Sigmoid colon (tissue), 7 donors: ENCODE measurements around the gene SPZ1. TPM values are rescaled to one million over a fixed set of nuclear protein-coding genes. Genes with fewer than 3 reads are reported as not detected.

Experiments
- DNase-seq: peaks from one replicate; pipeline ENCODE4 v3.0.0-alpha.2; 2019
- H3K27ac ChIP-seq, 4 donors: fragments of 200-600 bp; sonication (generic); one replicate each; pipeline ENCODE4 v1.5.1; 2016 to 2019; ENCODE audit warnings: mild to moderate bottlenecking in 1 of 4
- H3K27me3 ChIP-seq, 3 donors: fragments of 200-600 bp; sonication (generic); one replicate each; pipeline ENCODE4 v1.5.1; 2019; ENCODE audit warnings: mild to moderate bottlenecking in 1 of 3
- H3K36me3 ChIP-seq, 4 donors: fragments of 200-600 bp; sonication (generic); one replicate each; pipeline ENCODE4 v1.5.1; 2016 to 2019
- H3K4me1 ChIP-seq, 4 donors: fragments of 200-600 bp; sonication (generic); one replicate each; pipeline ENCODE4 v1.5.1; 2017 to 2019
- H3K4me3 ChIP-seq, 4 donors: fragments of 200-600 bp; sonication (generic); one replicate each; pipeline ENCODE4 v1.5.1; 2017 to 2019; ENCODE audit warnings: mild to moderate bottlenecking in 2 of 4, moderate library complexity in 1 of 4
- H3K9me3 ChIP-seq, 4 donors: fragments of 200-600 bp in 3 of 4; sonication (generic) in 3 of 4; one replicate each; pipeline versions ENCODE4 v1.5.1 to v1.6.1; 2013 to 2019
- EP300 ChIP-seq, 4 donors: sonication (generic); formaldehyde crosslinking; IDR thresholded peaks; one replicate each; pipeline ENCODE4 v1.6.1; 2017; ENCODE audit warnings: antibody characterized with exemption in 4 of 4
- POLR2A ChIP-seq, 2 donors: fragments of 450-650 bp; IDR thresholded peaks; one replicate each; pipeline ENCODE4 v1.6.1; 2016; ENCODE audit warnings: antibody characterized with exemption in 2 of 2, mild to moderate bottlenecking in 2 of 2, moderate library complexity in 2 of 2
- POLR2AphosphoS5 ChIP-seq, 4 donors: sonication (generic); formaldehyde crosslinking; IDR thresholded peaks; one replicate each; pipeline ENCODE4 v1.6.1; 2017; ENCODE audit warnings: antibody characterized with exemption in 4 of 4
- WGBS, 2 donors: extraction: QIAGEN DNeasy Blood & Tissue Kit; methylation state at CpG; one replicate each; pipeline ENCODE4 v1.1.7; 2013; 5-methylcytosine and 5-hydroxymethylcytosine counted together
- intact Hi-C: fragments of 100-400 bp; cut with DNase I; formaldehyde crosslinking; loops from one replicate; pipeline ENCODE4 v1.15.1; 2023
- polyA plus RNA-seq, 3 donors: library from polyadenylated mRNA; stranded (reverse); fragments of 200-250 nt; gene quantifications; one replicate each; pipeline ENCODE4 v1.2.3, GENCODE V29; 2013
- small RNA-seq, 3 donors: library from RNA; depleted of rRNA; stranded (forward); fragments of <200 nt; gene quantifications; one replicate each; pipeline ENCODE3, GENCODE V24; 2016
- total RNA-seq, 4 donors: library from RNA; depleted of rRNA; stranded (reverse); fragments of >200 nt; gene quantifications; one replicate each; pipeline ENCODE4 v1.1.0, GENCODE V29; 2016
- TF ChIP-seq, protein P1 (sequence below), 4 experiments: fragments of 450-650 bp in 3 of 4; fragments of 200-600 bp in 1 of 4; IDR thresholded peaks; one replicate each; pipeline ENCODE4 v1.5.1; 2016 to 2019; ENCODE audit warnings: antibody characterized with exemption in 4 of 4, mild to moderate bottlenecking in 3 of 4, moderate library complexity in 2 of 4
- donor health status: healthy with polysubstance abuse.
- donor health status: Bipolar disorder and iron deficiency.
- donor health status: healthy.

Gene SPZ1
- total and polyA plus RNA-seq, 7 donors = not detected

DNA sequence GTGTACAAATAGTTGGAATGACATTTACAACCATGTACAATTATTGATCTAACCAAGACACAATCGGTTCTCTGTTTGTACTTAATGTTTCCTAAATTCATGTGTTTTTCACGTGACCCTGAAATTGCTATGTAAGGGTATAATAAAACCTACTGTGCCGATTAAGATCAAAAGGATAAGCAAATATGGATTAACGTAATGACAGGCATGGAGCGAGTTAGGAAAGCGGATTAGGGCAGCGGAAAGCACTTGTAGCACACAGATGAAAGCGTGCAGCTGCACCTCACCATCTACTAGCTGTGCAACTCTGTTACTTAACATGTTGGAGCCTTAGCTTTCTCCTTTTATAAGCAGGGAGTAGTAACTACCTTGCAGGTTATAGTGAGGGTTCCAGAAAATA is 49.7 kb downstream of the SPZ1 start:
- TF ChIP-seq POLR2A (IDR thresholded peaks at IDR 0.05) = no peak
- no peak for TF ChIP-seq POLR2AphosphoS5 (IDR thresholded peaks at IDR 0.05)
- TF ChIP-seq, protein P1, sequence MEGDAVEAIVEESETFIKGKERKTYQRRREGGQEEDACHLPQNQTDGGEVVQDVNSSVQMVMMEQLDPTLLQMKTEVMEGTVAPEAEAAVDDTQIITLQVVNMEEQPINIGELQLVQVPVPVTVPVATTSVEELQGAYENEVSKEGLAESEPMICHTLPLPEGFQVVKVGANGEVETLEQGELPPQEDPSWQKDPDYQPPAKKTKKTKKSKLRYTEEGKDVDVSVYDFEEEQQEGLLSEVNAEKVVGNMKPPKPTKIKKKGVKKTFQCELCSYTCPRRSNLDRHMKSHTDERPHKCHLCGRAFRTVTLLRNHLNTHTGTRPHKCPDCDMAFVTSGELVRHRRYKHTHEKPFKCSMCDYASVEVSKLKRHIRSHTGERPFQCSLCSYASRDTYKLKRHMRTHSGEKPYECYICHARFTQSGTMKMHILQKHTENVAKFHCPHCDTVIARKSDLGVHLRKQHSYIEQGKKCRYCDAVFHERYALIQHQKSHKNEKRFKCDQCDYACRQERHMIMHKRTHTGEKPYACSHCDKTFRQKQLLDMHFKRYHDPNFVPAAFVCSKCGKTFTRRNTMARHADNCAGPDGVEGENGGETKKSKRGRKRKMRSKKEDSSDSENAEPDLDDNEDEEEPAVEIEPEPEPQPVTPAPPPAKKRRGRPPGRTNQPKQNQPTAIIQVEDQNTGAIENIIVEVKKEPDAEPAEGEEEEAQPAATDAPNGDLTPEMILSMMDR (IDR thresholded peaks at IDR 0.05) = no peak
- TF ChIP-seq EP300 (IDR thresholded peaks at IDR 0.05) = no peak
- Histone ChIP-seq H3K27ac (no peak overlapping the region), H3K27me3 (no peaks in the 10 kb centered on the region), H3K9me3 (no peaks in the 10 kb centered on the region), H3K36me3 (no peaks in the 10 kb centered on the region), H3K4me3 (no peak overlapping the region), H3K4me1 (no peaks in the 10 kb centered on the region)
- 24 to 65% methylated on average over 8 of the region's 8 CpGs for WGBS, 2 donors
- DNase-seq = no peak
- intact Hi-C loops = no loop called here

DNA sequence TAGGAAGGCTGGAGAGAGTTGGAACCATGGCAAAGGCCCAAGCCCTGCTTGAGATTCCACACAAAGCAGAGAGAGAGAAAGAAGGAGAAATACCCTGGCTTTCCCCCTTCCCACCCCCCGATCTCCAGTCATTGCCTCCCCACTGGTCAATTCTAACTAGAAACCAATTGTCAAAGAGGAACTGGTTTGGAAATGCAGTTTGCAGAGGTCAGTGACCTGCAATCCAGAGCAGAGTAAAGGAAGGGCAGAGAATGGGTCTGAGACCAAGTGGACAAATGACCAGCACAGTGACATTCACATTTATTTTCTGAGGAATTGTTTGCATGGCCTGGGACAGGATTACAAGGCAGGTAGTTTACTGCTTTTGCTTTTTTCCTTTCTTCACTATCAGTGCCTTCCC is 50.6 kb downstream of the SPZ1 start:
- intact Hi-C loops = no loop called here
- no peaks in the 10 kb centered on the region for H3K27me3 ChIP-seq
- no peak overlapping the region for H3K27ac ChIP-seq
- no peaks in the 10 kb centered on the region for H3K4me1 ChIP-seq
- 48 to 70% methylated on average over 1 of the region's 1 CpG for WGBS, 2 donors
- no peaks in the 10 kb centered on the region for H3K9me3 ChIP-seq
- no peaks in the 10 kb centered on the region for H3K36me3 ChIP-seq
- TF ChIP-seq POLR2A (IDR thresholded peaks at IDR 0.05) (no peak), EP300 (IDR thresholded peaks at IDR 0.05) (no peak), POLR2AphosphoS5 (IDR thresholded peaks at IDR 0.05) (no peak)
- TF ChIP-seq, protein P1 (IDR thresholded peaks at IDR 0.05) = no peak
- H3K4me3 ChIP-seq = no peak overlapping the region
- DNase-seq = no peak

Small RNAs within 50 kb of the gene (small RNA-seq; reads per million reads assigned to genes)
- gene AC026410.2 (0 reads per million in 3 donors), gene RF00322 (0 reads per million in 3 donors), gene RNU6-211P (0 to 0.12 (median 0.11) reads per million in 3 donors)

Other genes starting within 250 kb of the SPZ1 start
- gene SERINC5, start 64.0 kb upstream of the SPZ1 start, total RNA-seq = 10 to 100 TPM in 2 of 4 donors, 1 to 10 TPM in 2; 6.6 to 11.9 (median 9.9) TPM
- gene SERINC5, start 64.0 kb upstream of the SPZ1 start, polyA plus RNA-seq = 10 to 100 TPM in 1 of 3 donors, 1 to 10 TPM in 2; 3.6 to 25.9 (median 5.1) TPM
- 10 to 100 TPM; 29.6 to 43.2 (median 34.4) TPM for gene ZFYVE16, start 88.1 kb downstream of the SPZ1 start, total RNA-seq
- 10 to 100 TPM in 1 of 3 donors, 1 to 10 TPM in 2; 8.6 to 20.4 (median 9.1) TPM for gene ZFYVE16, start 88.1 kb downstream of the SPZ1 start, polyA plus RNA-seq
- 1 to 10 TPM; 1.6 to 3.3 (median 2.9) TPM for gene FAM151B, start 168.1 kb downstream of the SPZ1 start, total RNA-seq
- gene FAM151B, start 168.1 kb downstream of the SPZ1 start, polyA plus RNA-seq = 1 to 10 TPM in 1 of 3 donors, under 1 TPM in 2; 0.46 to 1.2 (median 0.60) TPM